HFFc6 (cell line): ENCODE data around the gene DUSP9. TPM values are rescaled to one million over a fixed set of nuclear protein-coding genes. Genes with fewer than 3 reads are reported as not detected.

Source experiments
- DNase-seq: peaks from one replicate; pipeline ENCODE4 v3.0.0-alpha.2; 2018
- H3K27ac Mint-ChIP-seq: 2 replicates; pipeline ENCODE4 v1.8.0; 2020; ENCODE audit warnings: mild to moderate bottlenecking, mixed read lengths
- H3K27me3 Mint-ChIP-seq: 2 replicates; pipeline ENCODE4 v1.8.0; 2021; ENCODE audit warnings: mild to moderate bottlenecking, moderate library complexity, mixed read lengths; ENCODE audit not compliant: insufficient read depth
- H3K36me3 Mint-ChIP-seq: 2 replicates; pipeline ENCODE4 v1.8.0; 2021; ENCODE audit warnings: low read depth, mixed read lengths
- H3K4me1 Mint-ChIP-seq: 2 replicates; pipeline ENCODE4 v1.8.0; 2020; ENCODE audit warnings: low read depth, mixed read lengths
- H3K4me3 Mint-ChIP-seq: 2 replicates; pipeline ENCODE4 v1.8.0; 2020; ENCODE audit warnings: mild to moderate bottlenecking, moderate library complexity, mixed read lengths
- H3K9me3 Mint-ChIP-seq: 2 replicates; pipeline ENCODE4 v1.8.0; 2020; ENCODE audit warnings: mild to moderate bottlenecking, mixed read lengths
- total RNA-seq, 6 experiments: library from RNA; stranded (reverse); fragmentation: NEBNext Ultra II Directional; extraction: Animal tissue kit (Norgen Biotek cat#: 25700); gene quantifications; 2 replicates in 1 of 6; 3 replicates in 5 of 6; pipeline ENCODE4 v1.2.3, GENCODE V29; 2021
- TF ChIP-seq, protein P1 (sequence below): fragments of 200-600 bp; sonication (generic); IDR thresholded peaks from 2 replicates; pipeline ENCODE4 v1.5.0; 2021; ENCODE audit warnings: antibody characterized with exemption, mild to moderate bottlenecking

Gene DUSP9
- total RNA-seq, 6 experiments from 2014 or later, result not detected

GRCh38 chrX:153608806-153609205, 38.2 kb upstream of the DUSP9 start:
- H3K27ac Mint-ChIP-seq, result no peak overlapping the region; the same call in 1 of the 2 replicates
- no peaks in the 10 kb centered on the region for H3K9me3 Mint-ChIP-seq
- DNase-seq, result peak; percentile 2
- H3K4me1 Mint-ChIP-seq, result peaks cover 13% of the 10 kb centered on the region
- no peak overlapping the region for H3K4me3 Mint-ChIP-seq
- TF ChIP-seq, protein P1, sequence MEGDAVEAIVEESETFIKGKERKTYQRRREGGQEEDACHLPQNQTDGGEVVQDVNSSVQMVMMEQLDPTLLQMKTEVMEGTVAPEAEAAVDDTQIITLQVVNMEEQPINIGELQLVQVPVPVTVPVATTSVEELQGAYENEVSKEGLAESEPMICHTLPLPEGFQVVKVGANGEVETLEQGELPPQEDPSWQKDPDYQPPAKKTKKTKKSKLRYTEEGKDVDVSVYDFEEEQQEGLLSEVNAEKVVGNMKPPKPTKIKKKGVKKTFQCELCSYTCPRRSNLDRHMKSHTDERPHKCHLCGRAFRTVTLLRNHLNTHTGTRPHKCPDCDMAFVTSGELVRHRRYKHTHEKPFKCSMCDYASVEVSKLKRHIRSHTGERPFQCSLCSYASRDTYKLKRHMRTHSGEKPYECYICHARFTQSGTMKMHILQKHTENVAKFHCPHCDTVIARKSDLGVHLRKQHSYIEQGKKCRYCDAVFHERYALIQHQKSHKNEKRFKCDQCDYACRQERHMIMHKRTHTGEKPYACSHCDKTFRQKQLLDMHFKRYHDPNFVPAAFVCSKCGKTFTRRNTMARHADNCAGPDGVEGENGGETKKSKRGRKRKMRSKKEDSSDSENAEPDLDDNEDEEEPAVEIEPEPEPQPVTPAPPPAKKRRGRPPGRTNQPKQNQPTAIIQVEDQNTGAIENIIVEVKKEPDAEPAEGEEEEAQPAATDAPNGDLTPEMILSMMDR, result no peak
- H3K27me3 Mint-ChIP-seq, result peaks cover 4% of the 10 kb centered on the region
- H3K36me3 Mint-ChIP-seq, result no peaks in the 10 kb centered on the region

- peaks cover 13% of the 10 kb centered on the region for H3K4me1 Mint-ChIP-seq
- TF ChIP-seq, protein P1, result peak; percentile 86
- no peaks in the 10 kb centered on the region for H3K9me3 Mint-ChIP-seq
- no peaks in the 10 kb centered on the region for H3K36me3 Mint-ChIP-seq
- peak; percentile 52 for DNase-seq
- H3K27me3 Mint-ChIP-seq, result peaks cover 8% of the 10 kb centered on the region
- no peak overlapping the region for H3K27ac Mint-ChIP-seq
- H3K4me3 Mint-ChIP-seq, result peak overlapping the region; percentile 73
These were observed 36.8 kb upstream of the DUSP9 start for GRCh38 chrX:153609917-153610835.

GRCh38 chrX:153610836-153611213, 36.2 kb upstream of the DUSP9 start:
- DNase-seq, result no peak
- Mint-ChIP-seq H3K4me3 (peak overlapping the region; percentile 73; the same call in 1 of the 2 replicates), H3K9me3 (no peaks in the 10 kb centered on the region), H3K36me3 (no peaks in the 10 kb centered on the region), H3K27me3 (peaks cover 9% of the 10 kb centered on the region), H3K27ac (no peak overlapping the region), H3K4me1 (peaks cover 13% of the 10 kb centered on the region)
- TF ChIP-seq, protein P1, result no peak

DNA sequence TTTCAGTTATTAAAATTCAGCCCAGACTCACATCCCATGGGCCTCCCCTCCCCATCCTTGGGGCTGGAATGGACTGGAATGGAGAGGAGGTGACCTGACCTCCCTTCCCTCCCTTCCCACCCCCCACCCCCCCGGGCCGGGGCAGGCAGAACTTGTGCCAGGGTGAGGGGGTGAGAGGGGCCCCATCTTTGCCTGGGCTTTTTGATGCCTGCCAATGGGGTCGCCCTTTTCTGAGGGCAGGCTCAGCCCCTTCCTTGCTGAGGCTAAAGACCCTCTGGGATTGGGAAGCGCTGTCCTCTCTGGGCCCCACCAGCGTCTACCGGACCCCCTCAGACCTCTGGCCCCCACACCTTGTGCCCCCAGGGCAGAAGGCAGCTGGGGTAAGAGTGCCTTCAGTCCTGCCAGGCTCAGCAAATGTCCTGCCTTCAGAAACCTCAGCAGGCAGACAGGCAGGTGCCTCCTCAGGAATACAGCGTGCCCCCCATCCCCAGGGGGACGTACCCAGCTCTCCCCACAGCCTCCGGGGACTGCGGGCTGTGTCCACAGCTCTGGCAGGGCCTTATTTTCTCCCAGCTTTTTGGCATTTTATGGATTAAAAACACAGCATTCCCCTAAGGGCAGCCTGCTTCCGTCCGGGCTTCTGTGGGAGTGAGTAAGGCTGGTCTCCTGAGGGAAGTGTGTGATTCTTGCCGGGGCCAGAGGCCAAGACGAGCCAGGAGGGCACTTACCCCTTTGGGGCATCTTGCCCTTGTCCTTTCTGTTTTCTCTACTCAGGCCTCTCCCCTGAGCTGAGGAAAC, 35.5 kb upstream of the DUSP9 start:
- no peaks in the 10 kb centered on the region for H3K9me3 Mint-ChIP-seq
- no peaks in the 10 kb centered on the region for H3K36me3 Mint-ChIP-seq
- peaks cover 13% of the 10 kb centered on the region for H3K4me1 Mint-ChIP-seq
- no peak overlapping the region for H3K27ac Mint-ChIP-seq
- TF ChIP-seq, protein P1, result no peak
- no peak for DNase-seq
- H3K27me3 Mint-ChIP-seq, result peaks cover 9% of the 10 kb centered on the region
- H3K4me3 Mint-ChIP-seq, result no peak overlapping the region

DNA sequence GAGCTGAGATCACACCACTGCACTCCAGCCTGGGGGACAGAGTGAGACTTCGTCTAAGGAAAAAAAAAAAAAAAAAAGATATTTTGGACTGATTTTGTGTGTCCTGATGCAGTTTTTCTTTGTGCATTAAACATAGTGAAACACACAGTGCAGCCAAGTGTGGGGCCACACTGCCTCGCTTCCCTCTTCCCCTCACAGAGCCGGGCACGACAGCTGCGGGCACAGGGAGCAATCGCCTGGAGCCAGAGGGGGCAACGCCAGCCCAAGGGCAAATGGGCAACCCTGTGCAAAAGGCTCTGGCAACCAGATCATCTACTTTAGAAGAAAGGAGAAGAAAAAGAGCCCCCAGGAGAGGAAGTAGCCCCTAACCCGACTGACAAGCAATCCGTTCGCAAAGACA, 34.6 kb upstream of the DUSP9 start:
- H3K36me3 Mint-ChIP-seq, result no peaks in the 10 kb centered on the region
- H3K4me1 Mint-ChIP-seq, result peaks cover 13% of the 10 kb centered on the region
- no peak for DNase-seq
- no peak overlapping the region for H3K27ac Mint-ChIP-seq
- TF ChIP-seq, protein P1, result no peak
- peaks cover 11% of the 10 kb centered on the region for H3K27me3 Mint-ChIP-seq
- no peaks in the 10 kb centered on the region for H3K9me3 Mint-ChIP-seq
- H3K4me3 Mint-ChIP-seq, result no peak overlapping the region
